GM19397 (cell line): ENCODE data around the gene ZBTB2.
"Not testable (repeated sequence)": the region's sequence is repeated elsewhere in the genome, so short reads cannot be mapped to it uniquely, and the experiment has no call there.

Experiments
- ATAC-seq: cut with Tn5 transposase; IDR thresholded peaks from one replicate; pipeline ENCODE4 v1.9.1; 2021; ENCODE audit warnings: mild to moderate bottlenecking, moderate library complexity; ENCODE audit not compliant: unreplicated experiment

Gene ZBTB2

GRCh38 chr6:151402228-151402627, 10.9 kb upstream of the ZBTB2 start:
- ATAC-seq = no peak

- ATAC-seq = no peak
These were observed 9.1 kb upstream of the ZBTB2 start for GRCh38 chr6:151400473-151400872.

- ATAC-seq = no peak
These were observed 8.3 kb upstream of the ZBTB2 start for GRCh38 chr6:151399679-151400078.

- no peak for ATAC-seq
These were observed 2.1 kb upstream of the ZBTB2 start for GRCh38 chr6:151393410-151393809.

GRCh38 chr6:151392427-151392826, 1.1 kb upstream of the ZBTB2 start:
- ATAC-seq = no peak

GRCh38 chr6:151390851-151391470, 398 bp downstream of the ZBTB2 start:
- ATAC-seq = peak; percentile 17

- ATAC-seq = peak; percentile 81
These were observed 996 bp downstream of the ZBTB2 start for GRCh38 chr6:151390276-151390850.

- peak; percentile 70 for ATAC-seq
These were observed 1.6 kb downstream of the ZBTB2 start for GRCh38 chr6:151389618-151390275.

- no peak for ATAC-seq
These were observed 2.3 kb downstream of the ZBTB2 start for GRCh38 chr6:151388997-151389617.

GRCh38 chr6:151388236-151388635, 3.1 kb downstream of the ZBTB2 start:
- ATAC-seq = no peak

- ATAC-seq = no peak
These were observed 4.0 kb downstream of the ZBTB2 start for GRCh38 chr6:151387175-151387970.

GRCh38 chr6:151385177-151385576, 6.2 kb downstream of the ZBTB2 start:
- ATAC-seq = no peak

GRCh38 chr6:151384151-151384550, 7.2 kb downstream of the ZBTB2 start:
- no peak for ATAC-seq

GRCh38 chr6:151382631-151383030, 8.7 kb downstream of the ZBTB2 start:
- ATAC-seq = not testable (repeated sequence)

GRCh38 chr6:151381722-151382121, 9.6 kb downstream of the ZBTB2 start:
- no peak for ATAC-seq

- ATAC-seq = peak; percentile 7
These were observed 10.5 kb downstream of the ZBTB2 start for GRCh38 chr6:151380848-151381205.

GRCh38 chr6:151379933-151380847, 11.2 kb downstream of the ZBTB2 start:
- ATAC-seq = peak; percentile 55

GRCh38 chr6:151377095-151377494, 14.3 kb downstream of the ZBTB2 start:
- ATAC-seq = no peak

- peak; percentile 52 for ATAC-seq
These were observed 14.9 kb downstream of the ZBTB2 start for GRCh38 chr6:151376440-151376839.

GRCh38 chr6:151375833-151376232, 15.5 kb downstream of the ZBTB2 start:
- no peak for ATAC-seq
